ENCODE data around the gene TXNRD1.

Gene TXNRD1

GRCh38 chr12:104353012-104353981, 137.7 kb downstream of the TXNRD1 start:
- no peak for DNase-seq

- DNase-seq = no peak
Observed at GRCh38 chr12:104354167-104354867, 138.7 kb downstream of the TXNRD1 start.

GRCh38 chr12:104354868-104355570, 139.4 kb downstream of the TXNRD1 start:
- DNase-seq = no peak

- DNase-seq = no peak
Observed at GRCh38 chr12:104355630-104356029, 140.1 kb downstream of the TXNRD1 start.

GRCh38 chr12:104356231-104357115, 140.9 kb downstream of the TXNRD1 start:
- DNase-seq = no peak

- no peak for DNase-seq
Observed at GRCh38 chr12:104357421-104357952, 141.9 kb downstream of the TXNRD1 start.

- DNase-seq = peak; percentile 62 to 68
Observed at GRCh38 chr12:104358353-104359003, 142.9 kb downstream of the TXNRD1 start.

GRCh38 chr12:104359216-104359615, 143.6 kb downstream of the TXNRD1 start:
- no peak for DNase-seq

- no peak for DNase-seq
Observed at GRCh38 chr12:104360157-104360556, 144.6 kb downstream of the TXNRD1 start.

- no peak for DNase-seq
Observed at GRCh38 chr12:104360983-104361707, 145.6 kb downstream of the TXNRD1 start.

GRCh38 chr12:104365921-104366410, 150.4 kb downstream of the TXNRD1 start:
- no peak for DNase-seq

- no peak for DNase-seq
Observed at GRCh38 chr12:104369708-104370107, 154.1 kb downstream of the TXNRD1 start.

GRCh38 chr12:104371043-104371870, 155.7 kb downstream of the TXNRD1 start:
- no peak for DNase-seq

GRCh38 chr12:104372061-104372720, 156.6 kb downstream of the TXNRD1 start:
- no peak for DNase-seq

GRCh38 chr12:104372721-104373335, 157.2 kb downstream of the TXNRD1 start:
- no peak for DNase-seq

- DNase-seq = no peak
Observed at GRCh38 chr12:104374071-104374470, 158.5 kb downstream of the TXNRD1 start.

GRCh38 chr12:104374806-104375205, 159.2 kb downstream of the TXNRD1 start:
- no peak for DNase-seq

- DNase-seq = no peak
Observed at GRCh38 chr12:104375775-104376174, 160.2 kb downstream of the TXNRD1 start.
